ENCODE results near the gene CSNK2A1. TPM values are rescaled to one million over a fixed set of nuclear protein-coding genes. Genes with fewer than 3 reads are reported as not detected.
A peak's percentile ranks its signal among the peaks of the same experiment; 100 is the strongest.

The CSNK2A1 gene
- total and polyA plus RNA-seq, 2 donors from 2014 or later, result 39.7 to 100 TPM

DNA sequence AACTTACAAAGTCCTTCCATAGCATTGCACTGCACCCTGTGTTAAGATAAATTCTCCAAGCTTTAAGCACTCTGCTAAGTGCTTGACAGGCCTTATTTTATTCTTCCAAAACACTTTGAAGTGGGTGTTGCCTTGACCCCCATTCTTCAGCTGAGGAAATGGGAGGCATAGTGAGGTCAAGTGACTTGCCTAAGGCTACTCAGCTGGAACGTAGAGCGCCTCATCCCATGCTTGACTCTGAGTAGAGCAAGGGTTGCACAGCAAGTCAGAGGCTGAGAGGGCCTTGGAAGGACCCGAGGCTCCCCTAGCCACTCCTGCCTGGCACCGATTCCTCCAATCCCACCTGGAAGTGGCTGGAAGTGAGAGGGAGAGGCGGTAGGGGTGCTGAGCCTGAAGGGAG lies 19.6 kb upstream of the CSNK2A1 start:
- FAIRE-seq, result no peak
- intact Hi-C loops (cut with DNase I), result loop anchor here (10.0 kb wide), 2 partner anchors 82 to 172 kb away; no protein-coding TSS in a partner anchor
- H3K9ac ChIP-seq (ENCODE audit: low read length in 3 of 3), result no peak overlapping the region

DNA sequence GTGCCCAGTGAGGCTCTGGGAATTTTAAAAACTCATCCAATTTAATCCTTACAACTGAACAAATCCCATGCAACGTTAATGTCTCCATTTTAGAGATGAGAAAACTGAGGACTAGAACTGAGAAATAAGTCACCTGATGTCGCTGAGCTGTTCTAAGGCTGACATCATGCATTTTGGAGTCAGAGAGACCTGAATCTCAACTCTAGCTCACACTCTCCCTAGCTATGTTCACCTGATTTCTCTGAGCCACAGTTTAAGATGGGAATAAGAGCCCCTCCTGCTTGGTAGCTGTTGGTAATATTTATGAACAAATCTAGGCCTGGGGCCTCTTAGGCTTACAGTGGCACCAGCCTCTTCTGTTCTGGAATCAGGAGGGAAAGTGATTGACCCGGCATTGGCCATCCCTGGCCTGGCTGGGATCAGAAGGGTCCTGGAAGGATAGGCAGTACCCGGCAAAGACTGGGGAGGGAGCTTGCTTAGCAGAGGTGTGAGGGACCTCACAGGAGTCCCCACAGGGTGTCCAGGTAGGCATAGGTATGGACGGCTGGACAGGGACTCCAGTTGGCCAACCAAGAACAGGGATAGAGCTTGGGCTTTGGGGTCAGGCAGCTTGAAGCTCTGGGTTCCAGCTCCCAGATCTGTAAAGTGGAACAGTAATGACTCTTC lies 18.8 kb upstream of the CSNK2A1 start:
- intact Hi-C loops (cut with DNase I), result loop anchor here (10.0 kb wide), 2 partner anchors 82 to 172 kb away; no protein-coding TSS in a partner anchor
- H3K9me3 ChIP-seq (ENCODE audit: control insufficient read depth in 2 of 3, insufficient read depth in 1 of 3, low read length in 3 of 3), result no peaks in the 10 kb centered on the region
- no peaks in the 10 kb centered on the region for H3K36me3 ChIP-seq (ENCODE audit: control insufficient read depth in 2 of 3, insufficient read depth in 3 of 3, low read length in 3 of 3)
- H3K4me1 ChIP-seq (ENCODE audit: control insufficient read depth in 2 of 3, insufficient read depth in 2 of 3, low read depth in 1 of 3, low read length in 3 of 3), result no peaks in the 10 kb centered on the region
- no peak overlapping the region for H3K4me3 ChIP-seq (ENCODE audit: low read length in 3 of 3)
- no peak overlapping the region for H3K27ac ChIP-seq (ENCODE audit: low read depth in 2 of 2, low read length in 2 of 2)
- TF ChIP-seq, protein P1, sequence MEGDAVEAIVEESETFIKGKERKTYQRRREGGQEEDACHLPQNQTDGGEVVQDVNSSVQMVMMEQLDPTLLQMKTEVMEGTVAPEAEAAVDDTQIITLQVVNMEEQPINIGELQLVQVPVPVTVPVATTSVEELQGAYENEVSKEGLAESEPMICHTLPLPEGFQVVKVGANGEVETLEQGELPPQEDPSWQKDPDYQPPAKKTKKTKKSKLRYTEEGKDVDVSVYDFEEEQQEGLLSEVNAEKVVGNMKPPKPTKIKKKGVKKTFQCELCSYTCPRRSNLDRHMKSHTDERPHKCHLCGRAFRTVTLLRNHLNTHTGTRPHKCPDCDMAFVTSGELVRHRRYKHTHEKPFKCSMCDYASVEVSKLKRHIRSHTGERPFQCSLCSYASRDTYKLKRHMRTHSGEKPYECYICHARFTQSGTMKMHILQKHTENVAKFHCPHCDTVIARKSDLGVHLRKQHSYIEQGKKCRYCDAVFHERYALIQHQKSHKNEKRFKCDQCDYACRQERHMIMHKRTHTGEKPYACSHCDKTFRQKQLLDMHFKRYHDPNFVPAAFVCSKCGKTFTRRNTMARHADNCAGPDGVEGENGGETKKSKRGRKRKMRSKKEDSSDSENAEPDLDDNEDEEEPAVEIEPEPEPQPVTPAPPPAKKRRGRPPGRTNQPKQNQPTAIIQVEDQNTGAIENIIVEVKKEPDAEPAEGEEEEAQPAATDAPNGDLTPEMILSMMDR (IDR thresholded peaks at IDR 0.05; ENCODE audit: borderline replicate concordance, extremely low read depth, insufficient read depth), result no peak
- no peak for DNase-seq
- no peak overlapping the region for H3K9ac ChIP-seq (ENCODE audit: low read length in 3 of 3)
- no peaks in the 10 kb centered on the region for H3K27me3 ChIP-seq (ENCODE audit: control insufficient read depth, insufficient read depth, low read length)
- FAIRE-seq, result no peak

More for the DNA sequence above, 19.6 kb upstream of the CSNK2A1 start:
- Histone ChIP-seq H3K4me3 (ENCODE audit: low read length in 3 of 3) (no peak overlapping the region), H3K27ac (ENCODE audit: low read depth in 2 of 2, low read length in 2 of 2) (no peak overlapping the region), H3K36me3 (ENCODE audit: control insufficient read depth in 2 of 3, insufficient read depth in 3 of 3, low read length in 3 of 3) (no peaks in the 10 kb centered on the region), H3K4me1 (ENCODE audit: control insufficient read depth in 2 of 3, insufficient read depth in 2 of 3, low read depth in 1 of 3, low read length in 3 of 3) (no peaks in the 10 kb centered on the region), H3K9me3 (ENCODE audit: control insufficient read depth in 2 of 3, insufficient read depth in 1 of 3, low read length in 3 of 3) (no peaks in the 10 kb centered on the region), H3K27me3 (ENCODE audit: control insufficient read depth, insufficient read depth, low read length) (no peaks in the 10 kb centered on the region)
- no peak for DNase-seq
- TF ChIP-seq, protein P1 (IDR thresholded peaks at IDR 0.05; ENCODE audit: borderline replicate concordance, extremely low read depth, insufficient read depth), result no peak

DNA sequence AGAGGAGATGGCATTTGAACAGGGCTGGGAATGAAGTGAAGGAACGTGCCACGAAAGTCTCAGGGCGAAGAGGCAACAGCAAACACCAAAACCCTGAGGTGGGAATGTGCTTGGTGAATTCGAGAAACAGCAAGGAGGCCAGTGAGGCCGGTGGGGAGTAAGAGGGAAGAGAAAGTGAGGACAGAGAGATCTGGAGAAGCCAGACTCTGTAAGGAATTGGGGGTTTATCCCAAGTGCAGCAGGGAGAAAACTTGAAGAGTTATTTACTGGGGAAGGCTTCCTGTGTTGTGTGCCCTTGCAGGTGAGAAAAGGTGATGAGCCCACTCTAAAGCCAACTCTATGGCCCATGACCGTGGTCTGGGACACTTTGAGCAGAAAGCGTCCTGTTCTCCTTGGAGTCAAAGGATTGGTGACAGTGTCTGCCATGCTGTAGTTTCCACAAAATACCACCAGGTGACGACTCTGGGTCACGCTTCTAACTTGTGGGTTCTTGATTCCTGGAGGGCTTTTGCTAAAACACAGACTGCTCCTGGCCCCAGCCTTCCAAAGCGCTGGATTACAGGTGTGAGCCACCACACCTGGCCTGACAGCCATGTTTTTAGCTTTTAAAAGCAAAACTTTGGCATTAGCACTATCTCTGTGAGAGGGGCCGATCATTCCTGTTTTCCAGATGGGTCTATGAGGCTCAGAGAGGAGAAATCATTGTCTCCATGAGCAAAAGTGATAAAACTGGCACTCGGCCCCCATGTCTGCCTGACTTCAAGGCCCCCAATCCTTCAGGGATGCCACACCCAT lies 18.0 kb upstream of the CSNK2A1 start:
- intact Hi-C loops (cut with DNase I), result loop anchor here (10.0 kb wide), 2 partner anchors 83 to 173 kb away; no protein-coding TSS in a partner anchor

More for the DNA sequence above, 18.0 kb upstream of the CSNK2A1 start:
- Histone ChIP-seq H3K36me3 (ENCODE audit: control insufficient read depth in 2 of 3, insufficient read depth in 3 of 3, low read length in 3 of 3) (no peaks in the 10 kb centered on the region), H3K27me3 (ENCODE audit: control insufficient read depth, insufficient read depth, low read length) (no peaks in the 10 kb centered on the region), H3K4me1 (ENCODE audit: control insufficient read depth in 2 of 3, insufficient read depth in 2 of 3, low read depth in 1 of 3, low read length in 3 of 3) (no peaks in the 10 kb centered on the region), H3K9me3 (ENCODE audit: control insufficient read depth in 2 of 3, insufficient read depth in 1 of 3, low read length in 3 of 3) (no peaks in the 10 kb centered on the region), H3K4me3 (ENCODE audit: low read length in 3 of 3) (no peak overlapping the region), H3K27ac (ENCODE audit: low read depth in 2 of 2, low read length in 2 of 2) (no peak overlapping the region), H3K9ac (ENCODE audit: low read length in 3 of 3) (no peak overlapping the region)
- DNase-seq (peak in 4 of 5 donors; percentile 80 to 89 (median 82)), FAIRE-seq (no peak)
- TF ChIP-seq, protein P1 (IDR thresholded peaks at IDR 0.05; ENCODE audit: borderline replicate concordance, extremely low read depth, insufficient read depth), result peak; percentile 99

Measured in kidney (tissue), 14 donors.